ENCODE data around the gene PTGES.

GRCh38 chr9:129757045-129757444, 4.2 kb upstream of the PTGES start:
- TF ChIP-seq CTCF (IDR thresholded peaks at IDR 0.05; ENCODE audit: insufficient read depth, low read depth, low read length) (no peak), EZH2 (IDR thresholded peaks at IDR 0.05; ENCODE audit: insufficient read depth, low read length) (no peak)
